Measurements from ENCODE around the gene GPR18.

Gene GPR18

DNA sequence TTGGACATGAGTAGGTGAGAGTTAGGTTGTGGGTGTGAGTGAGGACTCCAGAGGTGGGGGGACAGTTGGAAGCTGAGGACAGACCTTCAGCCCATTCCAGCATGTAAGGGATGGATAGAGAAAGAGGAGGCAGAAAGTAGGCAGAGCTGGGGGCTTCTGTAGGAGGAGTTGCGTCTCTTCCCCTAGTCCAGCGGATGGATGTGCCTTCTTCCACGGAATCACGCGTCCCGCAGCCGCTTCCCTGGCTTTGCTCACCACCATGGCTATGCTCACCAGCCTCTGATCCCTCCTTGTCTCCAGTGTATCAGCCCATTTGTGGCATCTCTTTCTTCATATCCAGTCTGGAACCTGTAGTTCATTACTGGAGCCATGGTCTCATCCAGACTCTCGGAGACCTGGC is 52.0 kb downstream of the GPR18 start:
- no peak for DNase-seq

DNA sequence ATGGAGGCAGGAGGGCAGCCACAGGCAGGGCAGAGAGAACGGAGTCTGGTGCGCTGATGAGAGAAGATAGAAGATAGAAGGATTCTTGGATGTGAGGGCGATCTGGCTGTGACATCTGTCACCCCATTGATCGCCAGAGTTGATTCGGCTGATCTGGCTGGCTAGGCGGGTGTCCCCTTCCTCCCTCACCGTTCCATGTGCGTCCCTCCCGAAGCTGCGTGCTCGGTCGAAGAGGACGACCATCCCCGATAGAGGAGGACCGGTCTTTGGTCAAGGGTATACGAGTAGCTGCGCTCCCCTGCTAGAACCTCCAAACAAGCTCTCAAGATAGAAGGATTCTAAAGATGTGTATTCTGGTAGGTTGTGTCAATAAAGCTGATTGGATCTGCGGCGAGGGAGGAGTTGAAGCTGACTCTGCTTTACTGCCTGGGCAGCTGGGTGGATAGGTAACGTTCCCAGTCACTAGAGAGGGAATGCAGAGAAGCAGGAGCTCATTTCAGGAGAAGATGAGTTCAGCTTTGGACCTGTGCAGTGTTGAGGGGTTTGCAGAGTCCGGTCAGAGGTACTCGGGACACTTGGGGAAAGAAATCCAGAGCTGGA is 52.5 kb downstream of the GPR18 start:
- no peak for DNase-seq

Measured in NCI-H1105 treated with DMSO at 0.1 percent for 48 hours (cell line).